Measurements from ENCODE around the gene HOXA9.

DNA sequence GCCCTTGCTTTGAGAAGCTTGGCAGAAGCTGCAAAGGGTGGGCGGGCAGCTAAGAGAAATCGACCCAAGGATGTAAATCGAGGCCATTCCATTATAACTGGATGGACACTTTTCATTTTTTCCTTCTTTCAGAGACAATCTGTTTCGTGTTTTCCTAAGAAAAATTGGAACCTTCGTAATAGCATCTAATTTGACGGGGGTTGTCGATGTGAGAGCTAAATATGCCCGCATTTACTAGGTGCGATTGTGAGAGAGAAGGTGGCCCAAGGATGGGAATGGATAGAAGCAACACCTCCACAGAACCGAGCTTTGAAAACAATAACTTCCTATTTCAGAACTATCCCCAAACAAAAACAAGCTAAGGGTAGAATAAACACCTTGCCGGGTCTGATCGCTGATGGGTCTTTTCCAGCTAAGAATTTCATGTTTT is 33.9 kb downstream of the HOXA9 start:
- TF ChIP-seq, protein P1, sequence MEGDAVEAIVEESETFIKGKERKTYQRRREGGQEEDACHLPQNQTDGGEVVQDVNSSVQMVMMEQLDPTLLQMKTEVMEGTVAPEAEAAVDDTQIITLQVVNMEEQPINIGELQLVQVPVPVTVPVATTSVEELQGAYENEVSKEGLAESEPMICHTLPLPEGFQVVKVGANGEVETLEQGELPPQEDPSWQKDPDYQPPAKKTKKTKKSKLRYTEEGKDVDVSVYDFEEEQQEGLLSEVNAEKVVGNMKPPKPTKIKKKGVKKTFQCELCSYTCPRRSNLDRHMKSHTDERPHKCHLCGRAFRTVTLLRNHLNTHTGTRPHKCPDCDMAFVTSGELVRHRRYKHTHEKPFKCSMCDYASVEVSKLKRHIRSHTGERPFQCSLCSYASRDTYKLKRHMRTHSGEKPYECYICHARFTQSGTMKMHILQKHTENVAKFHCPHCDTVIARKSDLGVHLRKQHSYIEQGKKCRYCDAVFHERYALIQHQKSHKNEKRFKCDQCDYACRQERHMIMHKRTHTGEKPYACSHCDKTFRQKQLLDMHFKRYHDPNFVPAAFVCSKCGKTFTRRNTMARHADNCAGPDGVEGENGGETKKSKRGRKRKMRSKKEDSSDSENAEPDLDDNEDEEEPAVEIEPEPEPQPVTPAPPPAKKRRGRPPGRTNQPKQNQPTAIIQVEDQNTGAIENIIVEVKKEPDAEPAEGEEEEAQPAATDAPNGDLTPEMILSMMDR (IDR thresholded peaks at IDR 0.05) = no peak
- no peak for TF ChIP-seq POLR2A (IDR thresholded peaks at IDR 0.05)
